Measurements from ENCODE around the gene TST.

TST gene

DNA sequence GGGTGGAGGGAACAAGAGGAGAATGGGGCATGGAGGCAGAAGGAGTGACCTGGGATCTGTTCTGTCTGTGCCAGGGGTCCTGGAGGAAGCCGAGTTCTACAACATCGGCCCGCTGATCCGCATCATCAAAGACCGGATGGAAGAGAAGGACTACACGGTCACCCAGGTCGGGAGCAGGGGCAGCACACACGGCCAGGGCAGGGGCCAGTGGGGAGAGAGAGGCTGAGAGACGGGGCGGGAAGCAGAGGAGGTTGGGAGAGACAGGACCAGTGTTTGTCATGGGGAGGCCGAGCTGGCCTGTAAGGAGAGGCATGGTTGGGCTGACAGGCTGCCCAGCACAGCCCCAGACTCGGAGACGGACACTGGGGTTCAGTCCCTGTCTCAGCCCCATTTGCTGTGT lies 37.0 kb upstream of the TST start:
- Histone ChIP-seq H3K27me3 (replicated peaks; ENCODE audit: insufficient read depth, low read length) (no peaks in the 10 kb centered on the region), H3K9ac (ENCODE audit: low read length) (no peak overlapping the region), H4K20me1 (ENCODE audit: insufficient read depth, low read length) (no peaks in the 10 kb centered on the region), H3K27ac (ENCODE audit: low read length) (no peak overlapping the region), H3K9me3 (replicated peaks; ENCODE audit: insufficient read depth, low read length) (no peaks in the 10 kb centered on the region), H3K79me2 (ENCODE audit: low read length) (no peaks in the 10 kb centered on the region), H2AFZ (ENCODE audit: low read length) (no peak overlapping the region), H3F3A (ENCODE audit: insufficient read depth, low read length) (no peaks in the 10 kb centered on the region), H3K4me3 (ENCODE audit: low read length) (no peak overlapping the region), H3K9me2 (replicated peaks; ENCODE audit: insufficient read depth, low read length) (no peaks in the 10 kb centered on the region), H3K4me2 (ENCODE audit: low read depth, low read length) (no peak overlapping the region), H3K36me3 (replicated peaks; ENCODE audit: insufficient read depth, low read length) (no peaks in the 10 kb centered on the region), H3K4me1 (ENCODE audit: low read length) (no peaks in the 10 kb centered on the region)
- DNase-seq = no peak
- TF ChIP-seq EZH2 (optimal IDR thresholded peaks at IDR 0.05; ENCODE audit: low read depth, low read length) = no peak
- TF ChIP-seq EZH2phosphoT487 (IDR thresholded peaks at IDR 0.05; ENCODE audit: low read length) = no peak
- TF ChIP-seq, protein P1, sequence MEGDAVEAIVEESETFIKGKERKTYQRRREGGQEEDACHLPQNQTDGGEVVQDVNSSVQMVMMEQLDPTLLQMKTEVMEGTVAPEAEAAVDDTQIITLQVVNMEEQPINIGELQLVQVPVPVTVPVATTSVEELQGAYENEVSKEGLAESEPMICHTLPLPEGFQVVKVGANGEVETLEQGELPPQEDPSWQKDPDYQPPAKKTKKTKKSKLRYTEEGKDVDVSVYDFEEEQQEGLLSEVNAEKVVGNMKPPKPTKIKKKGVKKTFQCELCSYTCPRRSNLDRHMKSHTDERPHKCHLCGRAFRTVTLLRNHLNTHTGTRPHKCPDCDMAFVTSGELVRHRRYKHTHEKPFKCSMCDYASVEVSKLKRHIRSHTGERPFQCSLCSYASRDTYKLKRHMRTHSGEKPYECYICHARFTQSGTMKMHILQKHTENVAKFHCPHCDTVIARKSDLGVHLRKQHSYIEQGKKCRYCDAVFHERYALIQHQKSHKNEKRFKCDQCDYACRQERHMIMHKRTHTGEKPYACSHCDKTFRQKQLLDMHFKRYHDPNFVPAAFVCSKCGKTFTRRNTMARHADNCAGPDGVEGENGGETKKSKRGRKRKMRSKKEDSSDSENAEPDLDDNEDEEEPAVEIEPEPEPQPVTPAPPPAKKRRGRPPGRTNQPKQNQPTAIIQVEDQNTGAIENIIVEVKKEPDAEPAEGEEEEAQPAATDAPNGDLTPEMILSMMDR (IDR thresholded peaks at IDR 0.05; ENCODE audit: low read length) = no peak

DNA sequence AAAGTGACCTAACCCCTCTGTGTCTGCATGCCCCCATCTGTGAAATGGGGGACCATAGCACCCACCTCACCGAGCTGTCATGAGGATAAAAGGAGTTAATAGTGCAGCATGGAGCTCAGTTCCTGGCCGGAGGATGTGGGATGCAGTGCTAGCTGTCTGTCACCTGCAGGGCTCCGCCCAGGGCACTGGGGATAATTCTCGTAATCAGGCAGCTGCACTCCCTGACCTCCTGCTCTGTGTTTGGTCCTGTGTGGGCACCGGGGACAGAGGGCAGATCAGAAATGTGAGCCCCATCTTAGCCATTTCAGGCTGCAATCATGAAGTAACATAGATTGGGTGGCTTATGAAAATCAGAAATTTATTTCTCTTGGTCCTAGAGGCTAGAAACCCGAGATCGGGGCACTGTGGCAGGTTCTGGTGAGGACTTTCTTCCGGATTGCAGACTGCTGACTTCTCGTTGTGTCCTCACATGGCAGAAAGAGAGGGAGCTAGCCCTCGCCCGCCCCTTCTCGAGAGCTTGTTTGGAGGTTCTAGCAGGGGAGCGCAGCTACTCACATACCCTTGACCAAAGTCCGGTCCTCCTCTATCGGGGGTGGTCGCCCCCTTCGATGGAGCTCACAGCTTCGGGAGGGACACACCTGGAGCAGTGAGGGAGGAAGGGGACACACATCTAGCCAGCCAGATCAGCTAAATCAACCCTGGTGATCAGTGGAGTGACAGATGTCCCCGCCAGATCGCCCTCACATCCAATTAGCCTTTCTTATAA lies 35.5 kb upstream of the TST start:
- Histone ChIP-seq H3K79me2 (ENCODE audit: low read length) (no peaks in the 10 kb centered on the region), H3K9me2 (replicated peaks; ENCODE audit: insufficient read depth, low read length) (no peaks in the 10 kb centered on the region), H3K4me1 (ENCODE audit: low read length) (no peaks in the 10 kb centered on the region), H3K27me3 (replicated peaks; ENCODE audit: insufficient read depth, low read length) (peaks cover 9% of the 10 kb centered on the region), H3K27ac (ENCODE audit: low read length) (no peak overlapping the region), H3K9me3 (replicated peaks; ENCODE audit: insufficient read depth, low read length) (no peaks in the 10 kb centered on the region), H3F3A (ENCODE audit: insufficient read depth, low read length) (no peaks in the 10 kb centered on the region), H3K4me2 (ENCODE audit: low read depth, low read length) (no peak overlapping the region), H2AFZ (ENCODE audit: low read length) (no peak overlapping the region), H3K36me3 (replicated peaks; ENCODE audit: insufficient read depth, low read length) (no peaks in the 10 kb centered on the region), H3K9ac (ENCODE audit: low read length) (no peak overlapping the region), H4K20me1 (ENCODE audit: insufficient read depth, low read length) (no peaks in the 10 kb centered on the region), H3K4me3 (ENCODE audit: low read length) (no peak overlapping the region)
- TF ChIP-seq EZH2 (optimal IDR thresholded peaks at IDR 0.05; ENCODE audit: low read depth, low read length) (no peak), EZH2phosphoT487 (IDR thresholded peaks at IDR 0.05; ENCODE audit: low read length) (no peak)
- no peak for DNase-seq

DNA sequence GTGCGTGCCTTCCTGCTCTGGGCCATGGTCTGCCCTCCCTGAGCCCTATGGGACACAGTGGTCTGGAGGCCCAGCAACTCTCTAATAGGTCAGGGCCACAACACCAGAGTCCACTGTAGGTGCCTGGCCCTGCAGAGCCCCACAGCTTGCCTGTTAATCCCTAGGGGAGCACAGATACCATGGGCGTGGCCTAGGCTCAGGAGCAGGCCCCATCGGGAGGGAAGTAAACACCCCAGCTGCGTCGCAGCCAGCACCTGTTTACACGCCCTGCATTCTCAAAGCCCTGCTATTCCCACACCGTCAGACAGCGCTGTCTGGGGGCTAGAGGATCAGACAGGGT lies 34.8 kb upstream of the TST start:
- Histone ChIP-seq H3K4me2 (ENCODE audit: low read depth, low read length) (no peak overlapping the region), H3K36me3 (replicated peaks; ENCODE audit: insufficient read depth, low read length) (no peaks in the 10 kb centered on the region), H3K4me3 (ENCODE audit: low read length) (no peak overlapping the region), H3K9ac (ENCODE audit: low read length) (no peak overlapping the region), H3K79me2 (ENCODE audit: low read length) (no peaks in the 10 kb centered on the region), H3F3A (ENCODE audit: insufficient read depth, low read length) (no peaks in the 10 kb centered on the region), H3K27me3 (replicated peaks; ENCODE audit: insufficient read depth, low read length) (peaks cover 9% of the 10 kb centered on the region), H3K9me2 (replicated peaks; ENCODE audit: insufficient read depth, low read length) (no peaks in the 10 kb centered on the region), H3K4me1 (ENCODE audit: low read length) (no peaks in the 10 kb centered on the region), H2AFZ (ENCODE audit: low read length) (no peak overlapping the region), H4K20me1 (ENCODE audit: insufficient read depth, low read length) (no peaks in the 10 kb centered on the region), H3K27ac (ENCODE audit: low read length) (no peak overlapping the region), H3K9me3 (replicated peaks; ENCODE audit: insufficient read depth, low read length) (no peaks in the 10 kb centered on the region)
- DNase-seq = no peak
- TF ChIP-seq EZH2phosphoT487 (IDR thresholded peaks at IDR 0.05; ENCODE audit: low read length) = no peak
- TF ChIP-seq, protein P1 (IDR thresholded peaks at IDR 0.05; ENCODE audit: low read length) = no peak
- TF ChIP-seq EZH2 (optimal IDR thresholded peaks at IDR 0.05; ENCODE audit: low read depth, low read length) = no peak
